Activated T-helper 1 cell treated with anti-CD3 and anti-CD28 coated beads, Interleukin-2, amount 50 U/mL, for 16 hours (primary cell): ENCODE data around the gene DYNLT4.
"Not testable (repeated sequence)": the region's sequence is repeated elsewhere in the genome, so short reads cannot be mapped to it uniquely, and the experiment has no call there.

Experiments
- DNase-seq, 2 donors: peaks; one replicate each; pipeline ENCODE4 v3.0.0-alpha.2; 2020; ENCODE audit warnings: low read depth in 1 of 2, low spot score in 1 of 2

The DYNLT4 gene

DNA sequence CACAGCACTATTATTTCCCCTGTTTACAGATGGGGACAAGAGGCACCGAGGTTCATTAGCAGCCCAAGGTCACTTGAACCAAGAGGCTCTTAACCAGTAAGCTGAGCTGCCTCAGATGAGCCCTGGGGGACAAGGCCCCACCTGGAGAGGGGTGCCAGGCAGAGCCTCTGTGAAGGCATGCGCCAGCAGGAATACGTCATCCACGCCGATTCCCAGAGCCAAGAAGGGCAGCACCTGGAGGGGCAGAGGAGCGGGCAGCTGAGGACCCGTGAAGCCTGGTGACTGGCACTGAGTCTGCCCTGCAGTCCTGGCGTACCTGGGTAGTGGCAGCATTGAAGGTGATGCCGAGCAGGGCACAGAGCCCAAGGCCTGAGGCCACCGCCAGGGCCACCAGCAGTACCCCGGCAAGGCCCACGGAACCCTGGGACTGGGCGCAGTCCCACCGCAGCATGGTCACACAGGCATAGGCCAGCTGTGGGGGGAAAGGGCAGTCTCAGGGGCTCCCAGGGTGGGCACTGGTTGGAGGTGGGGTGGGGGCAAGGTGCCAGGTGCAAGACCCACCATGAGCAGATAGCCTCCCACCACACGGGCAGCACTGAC lies 21.8 kb upstream of the DYNLT4 start:
- DNase-seq: no peak

DNA sequence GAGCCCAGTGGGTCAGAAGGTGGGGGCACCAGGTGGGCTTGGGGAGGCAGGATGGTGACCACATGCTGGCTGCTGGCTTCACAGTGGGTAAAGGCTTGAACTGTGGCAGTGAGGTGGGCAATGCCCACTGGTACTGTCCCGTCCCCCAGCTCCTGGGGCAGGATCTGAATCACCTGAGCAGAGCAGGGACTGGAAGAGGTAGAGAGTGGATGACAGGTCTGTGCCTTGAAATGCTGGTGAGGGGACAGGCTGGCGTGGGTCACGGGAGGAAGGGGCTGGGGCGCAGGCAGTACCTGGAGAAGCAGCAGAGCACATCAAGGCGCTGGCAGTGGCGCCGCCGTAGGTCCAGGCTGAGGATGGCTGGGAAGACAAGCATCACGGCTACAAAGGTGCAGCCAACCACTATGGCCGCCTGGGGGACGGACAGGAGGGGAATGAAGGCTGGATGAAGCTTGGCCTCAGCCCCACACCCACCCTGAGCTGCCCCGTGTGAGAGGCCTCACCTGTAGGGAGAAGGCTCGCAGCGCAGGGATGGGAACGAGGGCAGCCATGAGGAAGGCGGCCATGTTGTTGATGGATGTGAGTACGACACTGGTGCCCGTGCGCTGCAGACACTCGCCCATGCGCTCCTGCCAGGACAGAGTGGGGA lies 21.0 kb upstream of the DYNLT4 start:
- no peak for DNase-seq

DNA sequence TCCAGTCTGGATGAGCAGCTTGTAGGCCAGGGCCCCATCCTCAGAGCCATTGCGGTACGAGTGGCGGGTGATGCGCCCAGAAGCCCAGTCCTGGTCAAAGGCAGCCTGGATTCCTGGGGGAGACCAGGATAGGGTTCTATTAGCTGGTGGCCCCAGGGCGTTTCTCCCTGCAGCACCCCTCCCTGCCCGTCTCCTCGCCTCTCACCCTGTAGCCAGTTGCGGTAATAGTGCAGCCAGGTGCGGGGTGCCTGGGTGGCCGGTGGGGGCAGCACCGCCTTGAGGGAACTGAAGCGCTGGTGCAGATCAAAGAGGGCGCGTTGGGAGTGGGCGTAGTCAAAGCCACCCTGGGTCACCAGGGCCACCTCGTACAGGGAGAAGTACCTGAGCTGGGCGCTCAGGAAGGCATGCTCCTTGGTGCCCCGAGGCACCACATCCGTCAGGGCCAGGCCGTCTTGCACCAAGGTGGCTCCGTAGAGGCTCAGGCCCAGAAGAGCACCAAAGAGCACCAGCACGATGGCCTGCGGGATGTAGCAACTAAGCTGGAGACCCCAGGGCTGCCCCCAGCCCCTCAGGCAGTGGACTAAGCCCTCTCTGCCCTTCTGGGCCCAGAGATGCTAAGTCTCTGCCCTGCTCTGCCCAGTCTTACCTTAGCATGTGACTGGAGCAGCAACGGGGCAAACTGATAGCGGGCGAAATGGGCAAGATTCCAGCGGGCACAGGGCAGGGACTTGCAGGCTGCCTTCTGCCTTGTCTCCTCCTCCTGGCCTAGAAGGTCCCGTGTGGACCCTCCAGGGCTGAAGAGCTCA lies 20.2 kb upstream of the DYNLT4 start:
- no peak for DNase-seq

DNA sequence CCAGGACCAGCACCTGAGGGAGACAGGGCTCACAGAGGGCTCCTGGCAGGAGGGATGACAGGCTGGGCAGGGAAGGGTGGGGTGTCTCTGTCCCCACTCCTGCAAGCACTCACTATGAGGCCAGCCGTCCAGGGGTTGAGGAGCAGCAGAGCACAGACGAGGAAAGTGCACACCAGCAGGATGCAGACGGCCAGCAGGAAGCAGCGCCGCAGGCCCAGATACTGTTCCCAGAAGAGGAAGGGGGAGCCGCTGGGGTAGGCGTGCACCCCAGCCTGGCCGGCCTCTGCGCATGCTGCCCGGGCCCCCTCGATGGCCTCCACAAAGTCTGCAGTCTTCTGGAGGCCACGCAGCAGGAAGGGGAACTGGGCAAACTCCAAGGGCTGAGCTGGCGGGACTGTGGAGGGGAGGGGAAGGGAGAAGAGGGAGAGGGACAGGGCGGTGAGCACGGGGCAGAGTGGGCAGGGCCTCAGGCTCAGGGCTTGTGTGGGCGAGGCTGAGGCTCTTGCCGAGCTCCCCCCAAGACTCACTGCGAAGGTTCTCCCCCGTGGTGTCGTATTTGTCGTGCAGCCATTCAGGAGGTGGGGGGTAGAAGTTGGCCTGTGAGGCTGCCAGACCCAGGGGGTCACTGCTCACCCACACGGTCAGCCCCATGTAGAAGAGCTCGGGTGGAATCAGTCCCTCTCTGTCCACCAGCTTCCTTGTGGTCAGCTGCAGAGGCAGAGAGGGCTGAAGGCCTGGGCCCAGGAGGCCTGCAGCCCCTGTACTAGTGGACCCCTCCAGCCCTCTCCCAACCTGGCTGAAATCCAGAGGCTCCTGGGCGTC lies 19.4 kb upstream of the DYNLT4 start:
- DNase-seq: no peak

DNA sequence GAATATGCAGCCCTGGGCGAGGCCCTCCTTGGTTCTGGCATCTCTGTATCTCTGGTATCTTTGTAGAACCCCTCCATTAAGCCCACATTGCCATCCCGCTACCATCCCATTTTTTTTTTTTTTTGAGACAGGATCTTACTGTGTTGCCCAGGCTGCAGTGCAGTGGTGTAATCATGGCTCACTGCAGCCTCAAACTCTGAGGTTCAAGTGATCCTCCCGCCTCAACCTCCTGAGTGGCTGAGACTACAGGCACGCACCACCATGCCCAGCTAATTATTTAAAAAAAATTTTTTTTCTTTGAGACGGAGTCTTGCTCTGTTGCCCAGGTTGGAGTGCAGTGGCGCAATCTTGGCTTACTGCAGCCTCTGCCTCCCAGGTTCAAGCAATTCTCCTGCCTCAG lies 17.2 kb upstream of the DYNLT4 start:
- not testable (repeated sequence) for DNase-seq

DNA sequence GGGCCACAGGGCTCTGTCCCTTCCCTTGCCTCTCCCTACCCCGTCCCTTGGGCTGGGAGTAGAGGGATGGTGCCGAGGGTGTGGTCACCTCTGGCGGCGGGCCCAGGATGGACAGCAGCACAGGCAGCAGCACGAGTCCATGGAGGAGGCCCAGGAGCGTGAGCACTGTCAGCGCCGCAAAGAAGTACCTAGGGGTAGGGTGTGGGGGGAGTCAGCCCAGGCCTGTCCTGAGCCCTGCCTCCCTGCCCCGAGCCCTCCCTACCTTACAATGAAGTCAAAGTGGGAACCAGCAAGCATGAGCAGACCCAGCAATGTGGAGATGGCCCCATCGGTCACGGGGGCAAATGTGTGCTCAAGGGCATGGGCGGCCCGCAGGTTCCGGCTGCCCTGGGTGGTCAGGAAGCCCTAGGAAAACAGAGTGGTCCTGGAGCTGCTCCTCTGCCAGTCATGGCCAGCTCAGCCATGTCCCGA lies 15.9 kb upstream of the DYNLT4 start:
- DNase-seq: no peak

DNA sequence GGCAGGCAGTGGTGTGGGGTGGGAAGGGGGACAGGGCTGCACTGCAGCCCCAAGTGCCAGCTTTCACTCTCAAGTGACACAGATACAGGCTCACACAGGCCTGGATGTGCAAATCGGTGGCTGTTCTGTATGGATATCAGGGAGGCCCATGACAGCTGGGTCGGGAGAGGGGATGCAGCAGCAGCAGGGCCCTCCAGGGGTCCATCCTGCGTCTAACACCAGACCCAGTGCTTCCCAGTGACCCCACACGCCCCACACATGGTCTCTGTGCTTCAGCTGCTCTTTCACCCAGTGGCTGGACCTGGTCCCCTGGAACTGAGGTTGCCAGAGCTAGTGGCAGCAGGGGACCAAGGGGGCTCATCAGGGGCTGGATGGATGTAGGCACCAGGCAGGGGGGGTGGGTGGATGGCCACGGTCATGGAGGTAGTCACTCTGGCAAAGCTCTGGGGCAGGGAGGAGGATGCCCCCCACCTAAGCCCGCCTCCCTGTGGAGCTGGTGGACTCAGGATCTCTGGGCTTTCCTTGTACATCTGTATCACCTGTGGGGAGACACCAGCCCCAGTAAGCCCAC lies 15.1 kb upstream of the DYNLT4 start:
- no peak for DNase-seq

DNA sequence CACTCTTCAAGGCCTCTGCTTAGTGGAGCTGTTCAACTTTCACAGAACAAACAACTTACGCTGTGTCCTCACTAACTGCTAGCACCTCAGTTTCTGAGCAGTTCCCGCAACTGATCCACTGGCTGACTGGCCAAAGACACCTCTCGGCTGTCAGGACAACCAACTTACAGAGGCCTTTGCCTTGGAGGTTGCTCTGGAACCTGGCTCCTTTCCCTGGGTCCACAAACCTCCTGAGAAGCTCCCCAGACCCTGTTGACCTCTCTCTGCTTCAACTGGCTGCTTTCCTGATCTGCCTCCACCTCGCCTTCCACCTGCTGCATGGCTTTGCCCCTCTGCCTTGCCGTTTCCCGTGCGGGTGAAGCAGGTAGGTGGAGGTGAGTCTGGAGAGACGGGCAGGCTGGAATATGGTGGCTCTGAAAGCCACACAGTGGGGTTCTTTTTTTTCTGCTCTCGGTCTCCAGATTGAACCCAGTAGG lies 14.1 kb upstream of the DYNLT4 start:
- no peak for DNase-seq

DNA sequence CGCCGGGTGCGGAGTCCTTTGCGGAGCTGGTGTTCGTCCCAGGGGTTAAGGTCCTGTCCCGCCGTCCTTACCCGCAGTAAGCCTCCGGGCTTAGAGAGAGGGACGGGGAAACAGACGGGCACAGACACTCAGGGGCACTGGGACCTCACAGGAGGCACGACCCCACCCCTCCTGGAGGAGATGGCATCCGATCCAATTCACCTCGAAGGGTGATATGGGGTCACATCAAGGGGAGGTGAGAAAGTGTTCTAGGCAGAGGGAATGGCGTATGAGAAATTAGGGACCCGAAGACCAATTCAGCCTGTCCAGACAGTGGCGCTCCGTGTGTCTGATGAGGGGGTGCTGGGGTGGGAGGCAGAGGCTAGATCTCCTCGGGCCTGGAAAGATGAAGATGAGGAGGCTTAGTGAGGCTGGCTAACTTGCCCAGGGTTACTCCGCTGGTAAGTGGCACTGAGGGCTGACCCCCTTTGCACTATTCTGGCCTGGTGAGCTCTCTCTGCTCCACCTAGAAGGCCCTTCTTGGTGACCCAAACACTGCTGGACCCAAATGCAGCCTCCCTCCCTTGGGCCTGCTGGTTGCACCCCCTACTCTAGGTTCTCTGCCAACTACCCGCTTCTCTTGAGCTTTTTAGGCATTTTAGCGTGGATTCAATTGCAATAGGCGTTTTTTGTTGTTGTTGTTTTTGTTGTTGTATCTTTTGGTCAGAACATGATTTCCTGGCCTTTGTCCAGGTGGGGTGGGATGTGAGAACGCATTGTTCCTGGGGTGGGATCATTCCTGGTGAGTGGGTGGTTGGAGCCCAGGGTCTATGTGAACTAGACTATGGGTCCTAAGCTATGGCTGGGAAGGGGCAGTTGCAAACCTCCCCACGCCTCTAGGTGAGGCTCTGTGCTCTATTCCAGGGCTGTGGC lies 13.4 kb upstream of the DYNLT4 start:
- no peak for DNase-seq

DNA sequence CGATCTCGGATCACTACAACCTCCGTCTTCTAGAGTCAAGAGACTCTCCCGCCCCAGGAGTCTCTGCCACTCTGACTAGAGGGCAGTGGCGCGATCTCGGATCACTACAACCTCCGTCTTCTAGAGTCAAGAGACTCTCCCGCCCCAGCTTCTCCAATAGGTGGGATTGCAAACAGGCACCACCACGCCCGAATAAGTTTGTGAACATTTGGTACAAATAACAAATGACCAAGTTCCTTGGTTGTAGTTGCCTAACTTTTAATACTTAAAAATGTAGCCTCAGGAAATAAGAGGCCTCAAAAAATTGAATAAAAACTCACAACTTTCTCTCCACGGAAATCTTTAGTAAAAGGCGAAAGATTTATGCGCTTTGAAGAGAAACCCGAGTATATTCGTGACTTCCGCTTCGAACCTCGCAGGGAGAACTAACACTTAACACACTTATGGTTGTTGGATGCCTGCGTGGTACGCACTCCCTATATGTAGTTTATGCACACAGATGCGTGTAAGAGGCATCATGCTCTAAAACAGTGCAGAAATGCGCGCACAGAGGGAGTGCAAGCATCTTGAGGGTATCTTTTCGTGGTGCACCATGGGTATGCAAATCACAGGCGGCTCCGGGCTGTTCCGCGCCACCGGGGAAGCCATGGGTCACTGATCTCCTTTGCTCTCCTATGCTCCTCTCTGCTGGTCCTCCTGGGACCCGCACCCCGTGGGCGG lies 12.6 kb upstream of the DYNLT4 start:
- DNase-seq: peak; percentile 61 to 63

DNA sequence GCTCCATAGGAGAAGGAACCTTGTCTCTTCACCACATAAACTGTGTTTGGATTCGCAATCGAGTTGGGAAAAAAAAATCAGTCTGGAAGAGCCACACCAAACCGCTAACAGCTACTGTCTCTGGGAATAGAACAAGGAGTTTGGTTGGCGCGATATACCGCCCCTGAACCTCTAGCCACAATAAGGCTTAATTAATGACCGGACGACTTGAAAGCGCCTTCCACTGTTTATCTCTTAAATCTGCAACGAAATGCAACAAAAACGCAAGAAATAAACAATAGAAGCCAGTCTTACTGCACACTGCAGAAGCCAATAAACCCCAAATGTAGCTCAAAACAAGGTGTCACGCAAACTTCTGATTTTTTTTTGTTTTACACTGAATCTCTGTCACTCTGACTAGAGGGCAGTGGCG lies 12.1 kb upstream of the DYNLT4 start:
- DNase-seq: no peak

DNA sequence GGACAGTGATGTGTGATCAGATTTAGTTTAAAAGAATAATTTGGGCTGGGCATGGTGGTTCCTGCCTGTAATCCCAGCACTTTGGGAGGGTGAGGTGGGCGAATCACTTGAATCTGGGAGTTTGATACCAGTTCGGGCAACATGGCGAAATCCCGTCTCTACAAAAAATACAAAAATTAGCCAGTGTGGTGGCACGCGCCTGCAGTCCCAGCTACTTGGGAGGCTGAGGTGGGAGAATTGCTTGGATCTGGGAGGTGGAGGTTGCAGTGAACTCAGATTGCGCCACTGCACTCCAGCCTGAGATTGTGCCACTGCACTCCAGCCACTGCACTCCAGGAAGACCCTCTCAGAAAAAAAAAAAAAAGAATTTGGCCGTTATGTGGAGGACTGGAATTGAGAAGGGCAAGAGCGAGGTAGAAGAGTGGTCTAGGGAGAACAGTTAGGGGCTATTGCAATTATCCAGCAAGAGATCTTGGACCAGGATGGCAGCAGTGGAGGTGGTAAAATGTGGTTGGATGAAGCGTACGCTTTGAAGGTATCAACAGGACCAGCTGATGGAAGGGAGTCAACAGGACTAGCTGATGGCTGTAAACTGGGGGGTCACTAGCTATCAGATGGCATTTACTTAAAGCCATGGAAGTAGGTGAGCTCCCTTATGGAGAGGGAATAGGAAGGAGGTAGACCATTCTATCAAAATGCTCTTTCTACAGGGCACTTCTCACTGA lies 10.8 kb upstream of the DYNLT4 start:
- DNase-seq: no peak

DNA sequence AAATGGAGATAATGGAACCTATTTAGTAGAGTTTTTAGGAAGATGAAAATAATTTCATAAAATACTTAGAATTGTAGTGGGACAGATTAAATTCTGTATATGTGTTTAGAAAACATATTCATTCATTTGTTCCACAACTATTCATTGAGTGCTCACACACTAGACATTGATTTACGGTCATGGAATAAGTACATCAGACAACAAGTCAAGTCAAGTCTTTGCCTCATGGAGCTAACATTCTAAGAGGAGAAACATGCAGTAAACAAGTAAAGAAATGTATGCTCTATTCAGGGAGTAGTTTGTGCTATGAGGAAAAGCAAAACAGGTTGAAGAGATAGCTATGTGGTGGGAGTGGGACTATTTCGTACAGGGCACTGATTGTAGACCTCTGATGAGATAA lies 10.2 kb upstream of the DYNLT4 start:
- no peak for DNase-seq

DNA sequence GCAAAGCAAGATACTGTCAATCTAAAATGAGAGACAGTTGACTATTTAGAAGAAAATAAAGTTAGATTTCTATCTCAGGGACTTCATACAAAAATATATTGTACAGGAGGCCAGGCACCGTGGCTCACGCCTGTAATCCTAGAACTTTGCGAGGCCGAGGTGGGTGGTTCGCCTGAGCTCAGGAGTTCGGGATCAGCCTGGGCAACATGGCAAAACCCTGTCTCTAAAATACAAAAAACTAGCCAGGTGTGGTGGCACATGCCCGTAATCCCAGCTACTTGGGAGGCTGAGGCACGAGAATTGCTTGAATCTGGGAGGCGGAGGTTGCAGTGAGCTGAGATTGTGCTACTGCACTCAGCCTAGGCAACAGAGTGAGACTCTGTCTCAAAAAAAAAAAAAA lies 8.8 kb upstream of the DYNLT4 start:
- DNase-seq: not testable (repeated sequence)

DNA sequence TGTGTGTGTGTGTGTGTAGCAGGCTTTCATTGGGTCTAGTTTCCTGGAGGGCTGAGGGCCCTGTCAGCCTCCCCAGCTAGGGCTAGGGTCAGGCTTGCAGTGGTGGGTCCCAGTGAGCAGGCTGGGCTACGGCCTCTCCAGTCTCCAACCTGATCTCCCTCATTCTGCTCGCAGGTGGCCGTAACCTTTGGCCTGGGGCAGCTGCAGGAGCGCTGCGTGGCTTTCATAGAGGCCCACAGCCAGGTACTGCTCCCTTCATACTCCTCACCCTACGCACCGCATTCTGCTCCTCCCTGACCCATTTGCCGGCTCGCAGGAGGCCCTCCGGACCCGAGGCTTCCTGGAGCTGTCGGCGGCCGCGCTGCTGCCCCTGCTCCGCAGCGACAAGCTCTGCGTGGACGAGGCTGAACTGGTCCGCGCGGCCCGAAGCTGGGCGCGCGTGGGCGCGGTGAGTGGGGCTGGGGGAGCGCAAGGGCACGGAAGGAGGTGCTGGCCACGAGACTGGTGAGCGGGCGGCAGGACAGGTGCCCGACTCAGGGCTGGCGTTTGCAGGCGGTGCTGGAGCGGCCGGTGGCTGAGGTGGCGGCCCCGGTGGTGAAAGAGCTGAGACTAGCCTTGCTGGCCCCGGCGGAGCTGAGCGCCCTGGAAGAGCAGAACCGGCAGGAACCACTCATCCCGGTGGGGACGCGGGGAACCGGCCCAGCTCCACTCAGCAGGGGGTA lies 5.8 kb upstream of the DYNLT4 start:
- no peak for DNase-seq

DNA sequence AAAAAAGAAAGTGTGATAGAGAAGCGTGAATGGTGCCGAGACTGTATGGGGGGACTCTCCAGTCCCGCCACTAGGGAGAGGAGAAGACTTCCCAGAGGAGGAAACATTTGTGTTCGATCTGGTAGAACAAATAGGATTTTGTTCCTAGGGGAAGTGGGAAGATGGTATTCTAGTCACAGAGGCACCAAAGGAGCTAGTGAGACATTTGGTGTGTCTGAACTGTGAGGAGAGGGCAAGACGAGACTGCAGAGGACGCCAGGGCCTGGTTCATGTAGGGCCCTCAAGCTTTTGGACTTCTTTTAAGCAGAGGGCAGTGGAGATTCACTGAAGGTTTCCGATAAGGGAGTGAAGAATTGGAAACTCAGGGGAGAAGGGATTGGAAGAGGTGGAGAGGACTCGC lies 4.1 kb upstream of the DYNLT4 start:
- no peak for DNase-seq

DNA sequence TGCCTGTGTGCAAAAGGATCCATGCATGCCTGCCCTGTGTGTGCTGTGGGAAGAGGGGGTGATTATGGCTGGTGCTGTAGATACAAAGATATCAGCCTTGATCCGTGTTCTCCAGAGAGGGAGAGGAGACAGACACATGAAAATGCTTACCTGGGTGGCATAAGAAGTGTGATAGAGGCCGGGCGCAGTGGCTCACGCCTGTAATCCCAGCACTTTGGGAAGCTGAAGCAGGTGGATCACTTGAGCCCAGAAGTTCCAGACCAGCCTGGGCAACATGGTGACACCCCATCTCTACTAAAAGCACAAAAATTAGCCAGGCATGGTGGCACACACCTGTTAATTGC lies 3.6 kb upstream of the DYNLT4 start:
- not testable (repeated sequence) for DNase-seq
